Middle frontal gyrus (tissue), 1 donor: ENCODE measurements around the gene ZNF283.
A peak's percentile ranks its signal among the peaks of the same experiment; 100 is the strongest.
"Not testable (repeated sequence)": the region's sequence is repeated elsewhere in the genome, so short reads cannot be mapped to it uniquely, and the experiment has no call there.

Experiments used
- DNase-seq: peaks from one replicate; pipeline ENCODE4 v3.0.0-alpha.2; 2015; ENCODE audit warnings: low spot score; ENCODE audit errors: extremely low spot score

The ZNF283 gene

DNA sequence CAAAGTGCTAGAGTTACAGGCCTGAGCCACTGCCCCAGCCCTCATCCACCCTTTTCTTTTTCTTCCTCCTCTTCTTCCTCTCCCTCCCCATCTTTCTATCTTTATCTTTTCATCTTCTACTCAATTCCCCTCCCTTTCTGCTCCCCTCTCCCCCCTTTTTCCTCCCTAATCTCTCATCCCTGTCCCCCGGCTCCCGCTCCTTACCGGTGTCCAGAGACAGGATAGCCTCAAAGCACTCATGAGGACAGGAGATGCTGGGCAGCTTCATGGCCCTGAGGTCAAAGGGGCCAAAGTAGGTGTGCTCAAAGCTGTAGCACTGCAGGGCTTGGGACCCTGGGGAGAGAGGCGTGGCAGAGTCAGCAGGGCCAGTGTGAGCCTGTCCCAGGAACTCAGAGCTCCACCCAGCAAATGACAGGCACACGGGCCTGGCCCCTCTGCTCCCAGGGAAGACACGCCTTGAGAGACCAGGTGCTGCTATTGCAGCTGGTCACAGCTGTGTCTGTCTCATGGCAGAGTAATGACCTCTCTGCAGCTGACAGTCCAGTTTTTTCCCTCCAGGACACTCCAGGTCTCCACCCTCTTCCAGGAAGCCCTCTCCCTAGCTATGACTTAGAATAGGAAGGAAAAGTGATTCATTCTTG lies 27.5 kb upstream of the ZNF283 start:
- no peak for DNase-seq

DNA sequence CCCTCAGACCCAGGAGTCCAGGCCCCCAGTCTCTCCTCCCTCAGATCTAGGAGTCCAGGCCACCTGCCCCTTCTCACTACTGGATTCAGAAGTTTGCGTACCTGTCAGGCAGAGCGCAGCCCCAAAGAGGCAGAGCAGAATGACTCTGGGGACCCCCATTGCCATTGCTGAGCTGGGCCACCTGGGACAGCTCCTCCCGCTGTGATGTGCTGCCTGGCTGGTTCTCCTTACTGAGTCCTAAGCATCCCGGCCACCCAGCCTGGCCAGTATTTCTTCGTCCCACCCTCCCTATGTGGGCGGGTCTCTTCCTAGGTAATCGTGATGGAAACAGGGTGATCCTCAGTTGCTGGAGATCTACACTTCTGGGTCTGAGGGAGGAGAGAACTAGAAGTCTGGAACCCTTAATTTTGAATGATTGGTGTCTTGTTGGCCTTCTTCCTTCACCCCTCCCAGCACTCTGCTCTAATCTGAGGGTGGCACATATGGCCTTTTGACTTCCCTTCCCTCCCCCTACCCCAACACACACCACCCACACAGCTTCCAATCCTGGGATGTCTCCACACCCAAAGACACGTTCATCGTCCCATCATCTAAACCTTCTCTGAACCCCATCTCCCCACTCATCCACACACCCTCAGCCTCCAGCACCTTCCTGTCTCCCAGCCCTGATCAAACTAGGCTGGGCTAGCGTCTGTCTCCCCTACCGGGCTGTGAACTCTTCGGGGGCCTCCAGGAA lies 24.7 kb upstream of the ZNF283 start, which contains the start of gene LYPD5:
Gene LYPD5 (minus strand): TSS at position 232 of the 736 bp plus-strand sequence. CDS start 67 bp downstream, at position 165.
- DNase-seq: no peak

DNA sequence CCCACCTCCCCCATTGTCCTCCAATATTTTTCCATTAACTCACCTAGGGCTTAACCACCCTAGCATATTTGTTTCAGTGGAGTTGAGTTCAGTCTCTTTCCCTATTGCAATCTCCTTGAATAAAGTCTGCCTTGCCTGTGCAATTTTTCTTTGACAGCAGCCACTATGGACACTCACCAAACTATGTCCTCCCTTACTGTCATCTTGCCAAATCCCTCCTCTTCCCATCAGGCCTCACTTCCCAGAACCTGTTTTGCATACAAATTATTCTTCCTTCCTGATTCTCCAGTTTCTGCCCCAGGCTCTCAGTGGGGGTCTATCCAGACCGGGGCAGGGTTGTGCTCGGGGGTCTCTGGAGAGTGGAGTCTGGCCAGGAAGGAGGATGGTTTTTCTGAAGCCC lies 22.7 kb upstream of the ZNF283 start:
- DNase-seq: no peak

DNA sequence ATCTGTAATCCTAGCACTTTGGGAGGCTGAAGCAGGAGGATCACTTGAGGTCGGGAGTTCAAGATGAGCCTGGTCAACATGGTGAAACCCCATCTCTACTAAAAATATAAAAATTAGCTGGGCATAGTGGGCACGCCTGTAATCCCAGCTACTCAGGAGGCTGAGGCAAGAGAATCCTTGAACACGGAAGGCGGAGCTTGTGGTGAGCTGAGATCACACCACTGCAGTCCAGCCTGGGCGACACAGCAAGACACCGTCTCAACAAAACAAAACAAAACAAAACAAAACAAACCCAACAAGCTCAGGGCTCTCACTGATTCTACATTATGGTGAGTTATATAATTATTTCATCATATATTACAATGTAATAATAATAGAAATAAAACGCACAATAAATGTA lies 20.7 kb upstream of the ZNF283 start:
- not testable (repeated sequence) for DNase-seq

DNA sequence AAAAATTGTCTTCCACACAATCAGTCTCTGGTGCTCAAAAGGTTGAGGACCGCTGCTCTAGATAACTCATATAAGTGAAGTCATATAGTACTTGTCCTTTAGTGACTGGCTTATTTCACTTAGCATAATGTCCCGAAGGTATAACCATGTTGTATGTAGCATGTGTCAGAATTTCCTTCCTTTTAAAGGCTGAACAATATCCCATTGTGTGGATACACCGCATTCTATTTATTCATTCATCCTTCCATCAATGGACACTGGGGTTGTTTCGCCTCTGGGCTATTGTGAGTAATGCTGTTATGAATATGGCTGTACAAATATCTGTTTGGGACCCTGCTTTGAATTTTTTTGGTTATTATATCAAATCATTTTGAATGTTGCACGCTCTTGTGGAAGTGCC lies 20.3 kb upstream of the ZNF283 start:
- no peak for DNase-seq

DNA sequence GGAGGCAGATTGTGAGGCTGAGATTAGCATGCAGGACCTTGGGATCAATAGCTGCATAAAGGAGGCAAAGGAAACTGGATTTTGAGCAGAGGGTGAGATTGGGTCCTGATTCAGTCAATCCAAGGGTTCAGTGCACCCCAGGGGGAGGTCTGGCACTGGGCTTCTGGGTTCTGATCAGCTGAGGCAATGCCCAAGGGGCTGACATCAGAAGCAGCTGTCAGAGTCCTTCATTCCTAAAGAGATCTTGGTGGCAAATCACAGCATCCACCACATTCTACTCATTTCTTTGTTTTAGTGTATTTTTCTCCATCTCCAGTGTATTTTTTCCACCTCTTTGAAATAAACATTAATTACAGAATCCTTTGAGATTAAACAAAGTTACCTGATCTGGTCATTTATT lies 19.5 kb upstream of the ZNF283 start:
- DNase-seq: no peak

DNA sequence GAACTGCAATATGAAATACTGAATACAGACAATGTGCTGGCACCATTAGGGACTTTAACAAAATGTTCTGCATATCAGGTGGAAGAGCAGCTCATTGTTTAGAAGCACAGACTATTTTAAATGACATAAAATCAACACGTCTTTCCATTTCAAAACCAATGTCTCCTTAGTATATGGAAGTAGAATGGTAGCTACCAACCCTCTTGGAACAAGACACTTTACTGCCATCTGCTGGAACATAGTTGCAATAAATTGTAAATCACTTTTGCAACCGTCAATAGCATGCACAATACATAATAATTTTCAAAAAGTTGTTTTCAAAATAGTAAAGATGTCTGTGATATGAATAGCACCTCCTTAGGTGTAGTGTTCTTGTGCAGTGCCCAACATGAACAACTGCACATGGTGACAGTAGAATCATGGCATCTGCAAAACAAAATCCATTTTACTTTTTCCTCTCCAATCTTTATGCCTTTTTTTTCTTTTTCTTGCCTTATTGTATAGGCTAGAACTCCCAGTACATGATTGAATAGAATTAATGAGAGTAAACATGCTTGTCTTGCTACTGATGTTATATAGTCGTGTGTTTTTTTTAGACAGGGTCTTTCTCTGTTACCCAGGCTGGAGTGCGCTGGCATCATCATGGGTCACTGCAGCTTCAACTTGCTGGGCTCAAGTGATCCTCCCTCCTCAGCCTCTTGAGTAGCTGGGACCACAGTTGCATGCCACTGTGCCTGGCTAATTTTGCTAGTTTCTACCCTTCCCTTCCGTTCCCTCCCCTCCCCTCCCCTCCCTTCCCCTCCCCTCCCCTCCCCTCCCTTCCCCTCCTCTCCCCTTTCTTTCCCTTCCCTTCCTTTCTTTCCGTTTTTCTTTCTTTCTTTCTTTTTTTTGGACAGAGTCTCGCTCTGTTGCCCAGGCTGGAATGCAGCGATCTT lies 17.1 kb upstream of the ZNF283 start:
- DNase-seq: no peak

DNA sequence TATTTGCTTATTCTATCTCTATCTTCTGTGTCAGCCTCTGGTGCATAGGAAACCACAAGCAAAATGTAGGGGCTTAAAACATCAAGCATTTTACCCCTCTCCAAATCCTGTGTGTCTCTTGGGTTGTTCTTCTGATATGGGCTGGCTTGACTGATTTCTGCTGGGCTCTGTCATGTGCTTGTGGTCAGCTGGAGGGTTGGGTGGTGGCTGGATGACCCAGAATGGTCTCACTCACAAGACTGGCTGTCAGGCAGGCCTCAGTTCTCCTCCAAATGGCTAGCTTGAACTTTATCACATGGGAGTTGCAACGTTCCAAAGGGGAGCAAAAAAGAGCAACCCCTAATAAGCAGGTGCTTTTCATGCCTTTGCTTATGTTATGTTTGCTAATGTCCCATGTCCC lies 15.3 kb upstream of the ZNF283 start:
- no peak for DNase-seq

DNA sequence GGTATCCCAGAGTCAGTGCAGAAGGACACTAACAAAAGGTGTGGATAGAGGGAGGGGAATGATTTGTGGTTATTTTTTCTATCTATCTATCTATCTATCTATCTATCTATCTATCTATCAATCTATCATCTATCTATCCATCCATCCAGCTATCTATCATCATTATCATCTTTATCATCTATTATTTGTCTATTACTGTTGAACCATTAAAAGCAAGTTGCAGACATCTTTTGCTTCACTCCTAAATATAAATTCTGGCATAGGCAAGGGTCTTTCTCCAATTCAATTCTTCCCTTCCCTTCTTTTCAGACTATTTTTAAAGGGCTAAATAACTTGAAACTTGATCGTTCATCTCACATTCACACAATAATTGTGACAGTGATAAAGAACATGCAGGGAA lies 14.9 kb upstream of the ZNF283 start:
- no peak for DNase-seq

DNA sequence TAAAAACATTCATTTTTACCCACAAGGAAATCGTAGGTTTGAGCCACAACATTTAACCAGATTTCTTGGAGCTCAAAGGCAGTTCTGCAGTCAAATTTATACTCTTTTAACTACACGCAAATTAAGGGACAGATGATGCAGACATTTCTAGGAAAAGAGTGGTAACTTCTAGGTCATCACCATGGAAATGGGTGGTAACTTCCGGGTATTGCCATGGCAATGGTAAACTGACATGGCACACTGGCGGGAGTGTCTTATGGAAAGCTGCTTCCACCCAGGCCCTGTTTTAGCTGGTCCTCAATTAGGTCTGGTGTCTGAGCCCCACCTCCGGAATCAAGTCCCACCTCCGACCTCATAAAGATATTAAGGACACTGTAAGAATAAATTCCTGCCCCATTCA lies 14.4 kb upstream of the ZNF283 start:
- no peak for DNase-seq

DNA sequence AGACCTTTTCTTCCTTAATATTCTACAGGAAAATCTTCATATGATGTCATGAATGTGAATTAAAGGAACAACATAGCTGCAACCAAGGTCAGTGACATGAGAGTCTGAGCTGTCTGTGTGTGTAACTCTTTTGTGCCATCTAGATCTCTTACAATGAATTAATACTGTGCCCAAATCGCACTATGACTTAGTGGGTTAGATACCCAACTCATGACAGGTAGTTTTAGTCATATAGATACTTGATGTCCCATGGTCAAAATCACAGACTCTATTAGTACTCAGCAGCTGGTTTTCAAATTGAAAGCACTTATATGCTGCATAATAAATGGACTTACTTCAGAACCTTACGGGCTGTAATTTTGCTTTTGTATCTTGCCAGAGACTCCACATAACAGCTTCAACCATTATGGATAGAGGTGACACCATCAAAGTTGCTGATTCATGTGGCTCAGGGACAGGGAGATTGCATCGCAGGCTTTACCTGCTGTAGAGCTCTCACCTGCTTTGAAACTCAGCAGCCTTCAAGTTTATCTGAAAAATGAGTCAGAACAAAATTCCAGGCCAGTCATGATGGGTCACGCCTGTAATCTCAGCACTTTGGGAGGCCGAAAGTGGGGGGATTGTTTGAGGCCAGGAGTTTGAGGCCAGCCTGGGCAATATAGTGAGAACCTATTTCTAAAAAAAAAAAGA lies 12.3 kb upstream of the ZNF283 start:
- DNase-seq: no peak

DNA sequence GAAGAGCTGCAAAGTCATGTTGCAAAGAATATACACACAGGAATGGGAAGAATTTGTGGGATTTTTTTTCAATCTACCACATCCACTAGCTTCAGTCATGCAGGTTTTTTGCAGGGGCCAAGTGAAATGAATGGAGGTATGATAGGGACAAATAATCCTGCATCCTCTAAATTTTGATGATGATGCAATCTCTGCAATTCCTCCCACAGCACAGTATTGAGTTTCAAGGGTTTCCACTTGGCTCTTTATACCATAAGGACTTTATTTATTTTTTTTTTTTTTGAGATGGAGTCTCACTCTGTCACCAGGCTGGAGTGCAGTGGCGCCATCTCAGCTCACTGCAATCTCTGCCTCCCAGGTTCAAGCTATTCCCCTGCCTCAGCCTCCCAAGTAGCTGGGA lies 9.7 kb upstream of the ZNF283 start:
- DNase-seq: not testable (repeated sequence)

DNA sequence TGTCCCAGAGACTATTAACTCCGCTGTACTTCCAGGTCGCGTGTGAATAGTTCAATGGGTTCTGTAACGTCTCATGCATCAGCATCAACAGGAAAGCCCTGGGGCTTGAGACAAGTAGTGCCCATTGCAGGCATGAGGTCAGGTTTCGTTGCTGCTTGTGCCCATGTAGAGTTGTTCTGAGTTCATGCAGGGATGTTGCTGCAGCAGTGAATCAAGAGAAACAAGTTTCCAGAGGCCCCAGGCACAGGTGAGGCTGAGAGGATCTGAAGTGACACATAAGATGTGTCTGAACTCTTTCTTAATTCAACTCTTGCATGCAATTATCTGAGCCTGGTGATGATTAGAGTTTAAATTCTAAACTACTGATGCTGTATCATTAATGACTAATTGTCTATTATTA lies 8.6 kb upstream of the ZNF283 start:
- no peak for DNase-seq

DNA sequence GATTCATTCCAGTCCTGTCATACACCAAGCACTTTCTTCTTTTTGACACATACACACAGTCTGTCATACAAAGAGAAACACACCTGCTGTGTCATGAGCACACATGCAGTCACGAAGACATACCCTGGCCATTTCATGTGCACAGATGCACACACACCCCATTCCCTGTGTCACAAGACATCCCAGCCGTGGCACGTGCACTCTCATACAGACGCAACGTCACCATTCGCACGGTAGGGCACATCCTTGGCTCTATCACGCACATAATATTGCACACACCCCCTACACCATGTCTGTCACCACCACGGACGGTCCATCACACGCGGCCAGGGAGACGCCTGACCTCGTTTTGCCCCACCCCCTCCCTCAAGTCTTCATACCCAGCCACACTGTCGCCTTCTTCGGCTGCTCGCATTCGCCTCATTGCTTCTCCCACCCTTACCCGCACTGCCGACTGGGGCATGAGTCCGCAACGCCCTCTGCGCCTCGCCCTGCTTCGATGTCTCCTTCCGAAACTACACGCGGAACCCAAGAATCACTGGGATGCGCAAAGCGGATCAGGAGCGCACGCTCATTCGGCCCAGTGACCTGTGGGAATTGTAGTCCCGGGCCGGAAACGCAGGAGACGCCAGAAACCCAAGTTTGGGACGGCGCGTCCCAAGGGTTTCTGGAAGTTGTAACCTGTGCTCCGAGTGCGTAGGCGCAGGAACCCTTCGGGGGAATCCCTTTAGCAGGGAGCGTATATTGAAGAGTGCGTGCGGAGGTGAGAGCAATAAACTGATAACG lies 6.8 kb upstream of the ZNF283 start:
- peak; percentile 9 for DNase-seq

DNA sequence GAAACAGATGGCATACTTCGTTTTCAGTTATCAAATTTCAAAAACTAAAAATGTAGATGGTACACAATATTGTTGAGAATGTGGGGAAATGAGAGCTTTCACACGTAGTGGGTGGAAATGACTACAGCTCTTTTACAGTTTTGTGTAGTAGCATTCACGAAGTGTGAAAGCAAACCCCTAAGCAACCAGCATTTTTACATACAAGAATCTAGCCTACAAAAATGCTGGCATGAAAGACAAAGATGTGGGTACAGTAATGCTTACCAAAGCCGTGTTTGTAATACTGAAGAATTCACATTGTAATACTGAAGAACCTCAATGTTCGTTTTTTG lies 6.3 kb upstream of the ZNF283 start:
- DNase-seq: no peak

DNA sequence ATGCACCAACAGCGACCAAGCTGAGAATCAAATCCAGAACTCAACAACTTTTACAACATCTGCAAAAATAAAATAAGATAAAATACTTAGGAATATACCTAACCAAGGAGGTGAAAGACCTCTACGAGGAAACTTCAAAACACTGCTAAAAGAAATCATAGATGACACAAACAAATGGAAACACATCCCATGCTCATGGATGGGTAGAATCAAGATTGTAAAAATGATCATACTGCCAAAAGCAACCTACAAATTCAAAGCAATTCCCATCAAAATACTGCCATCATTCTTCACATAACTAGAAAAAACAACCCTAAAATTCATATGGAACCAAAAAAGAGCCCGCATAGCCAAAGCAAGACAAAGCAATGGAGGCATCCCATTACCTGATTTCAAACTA lies 3.3 kb upstream of the ZNF283 start:
- DNase-seq: not testable (repeated sequence)

DNA sequence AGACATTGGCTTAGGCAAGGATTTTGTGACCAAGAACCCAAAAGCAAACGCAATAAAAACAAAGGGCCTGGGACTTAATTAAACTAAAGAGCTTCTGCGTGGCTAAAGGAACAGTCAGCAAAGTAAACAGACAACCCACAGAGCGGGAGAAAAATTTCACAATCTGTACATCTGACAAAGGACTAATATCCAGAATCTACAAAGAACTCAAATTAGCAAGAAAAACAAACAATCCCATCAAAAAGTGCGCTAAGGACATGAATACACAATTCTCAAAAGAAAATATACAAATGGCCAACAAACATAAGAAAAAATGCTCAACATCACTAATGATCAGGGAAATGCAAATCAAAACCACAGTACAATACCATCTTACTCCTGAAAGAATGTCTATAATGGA lies 2.5 kb upstream of the ZNF283 start:
- DNase-seq: not testable (repeated sequence)

DNA sequence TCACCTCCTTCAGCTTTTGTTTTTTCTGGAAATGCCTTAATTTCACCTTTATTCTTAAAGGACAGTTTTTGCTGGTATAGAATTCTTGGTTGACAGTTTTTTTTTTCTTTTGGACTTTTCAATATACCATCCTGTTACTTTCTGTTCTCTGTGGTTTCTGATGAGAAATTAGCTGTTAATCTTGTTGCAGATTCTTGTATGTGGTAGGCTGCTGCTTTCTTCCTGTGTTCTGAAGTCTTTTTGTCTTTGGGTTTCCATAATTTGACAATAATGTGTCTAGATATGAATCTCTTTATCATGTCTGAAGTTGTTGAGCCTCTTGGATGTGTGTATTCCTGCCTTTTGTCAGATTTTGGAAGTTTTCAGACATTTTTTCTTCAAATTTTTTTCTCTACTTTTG lies 12.0 kb downstream of the ZNF283 start:
- no peak for DNase-seq

DNA sequence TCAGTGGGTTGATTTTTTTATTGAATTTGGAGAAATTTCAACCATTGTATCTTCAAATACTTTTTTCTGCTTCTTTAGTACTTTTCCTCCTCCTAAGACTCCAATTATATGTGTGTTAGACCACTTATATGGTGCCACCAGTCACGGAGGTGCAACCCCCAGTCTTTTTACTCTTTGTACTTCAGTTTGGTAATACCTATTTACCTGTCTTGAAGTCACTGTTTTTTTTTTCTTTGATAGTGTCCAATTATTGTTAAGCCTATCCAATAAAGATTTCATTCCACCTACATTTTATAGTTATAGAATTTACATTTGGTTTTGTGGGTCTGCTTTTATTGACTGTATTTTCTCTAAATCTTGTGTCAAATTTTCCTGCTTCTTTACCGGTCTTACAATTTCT lies 14.9 kb downstream of the ZNF283 start:
- DNase-seq: no peak

DNA sequence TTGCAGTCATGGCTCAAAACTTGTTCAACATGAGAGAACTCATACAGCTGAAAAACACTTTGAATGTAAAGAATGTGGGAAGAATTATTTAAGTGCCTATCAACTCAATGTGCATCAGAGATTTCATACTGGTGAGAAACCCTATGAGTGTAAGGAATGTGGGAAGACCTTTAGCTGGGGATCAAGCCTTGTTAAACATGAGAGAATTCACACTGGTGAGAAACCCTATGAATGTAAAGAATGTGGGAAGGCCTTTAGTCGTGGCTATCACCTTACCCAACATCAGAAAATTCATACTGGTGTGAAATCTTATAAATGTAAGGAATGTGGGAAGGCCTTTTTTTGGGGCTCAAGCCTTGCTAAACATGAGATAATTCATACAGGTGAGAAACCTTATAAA lies 20.1 kb downstream of the ZNF283 start:
- no peak for DNase-seq

DNA sequence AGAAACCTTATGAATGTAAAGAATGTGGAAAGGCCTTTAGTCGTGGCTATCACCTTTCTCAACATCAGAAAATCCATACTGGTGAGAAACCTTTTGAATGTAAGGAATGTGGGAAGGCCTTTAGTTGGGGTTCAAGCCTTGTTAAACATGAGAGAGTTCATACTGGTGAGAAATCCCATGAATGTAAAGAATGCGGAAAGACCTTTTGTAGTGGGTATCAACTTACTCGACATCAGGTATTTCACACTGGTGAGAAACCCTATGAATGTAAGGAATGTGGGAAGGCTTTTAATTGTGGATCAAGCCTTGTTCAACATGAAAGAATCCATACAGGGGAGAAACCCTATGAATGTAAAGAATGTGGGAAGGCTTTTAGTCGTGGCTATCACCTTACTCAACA lies 20.8 kb downstream of the ZNF283 start:
- no peak for DNase-seq
